ENCODE results near the gene SPATA6. TPM values are rescaled to one million over a fixed set of nuclear protein-coding genes. Genes with fewer than 3 reads are reported as not detected.

SPATA6 gene
- total and polyA plus RNA-seq, 2 experiments from 2014 or later = 10.6 to 13.3 TPM

DNA sequence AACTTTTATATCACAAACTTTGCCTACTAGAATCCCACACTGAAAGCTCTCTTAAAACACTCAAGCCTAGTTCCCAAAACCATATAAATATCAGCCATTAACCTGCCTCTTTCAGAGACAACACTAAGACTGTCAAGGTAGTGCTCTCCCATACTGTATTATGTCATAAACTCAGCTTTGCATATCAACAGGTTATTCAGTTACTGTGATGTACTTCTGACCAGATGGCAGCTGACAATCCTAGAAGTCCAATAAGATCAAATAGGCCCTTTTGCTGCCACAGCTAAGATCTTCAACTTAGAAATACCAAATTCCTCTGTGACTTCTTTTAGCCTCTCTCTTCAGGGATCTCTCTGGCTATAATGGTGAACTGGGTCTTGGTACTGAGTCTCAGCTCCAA, 97.2 kb downstream of the SPATA6 start:
- Histone ChIP-seq H3F3A (replicated peaks; ENCODE audit: low read depth) (no peaks in the 10 kb centered on the region), H3K9me2 (ENCODE audit: insufficient read depth) (peaks cover 4% of the 10 kb centered on the region; the same call in 1 of the 2 replicates), H3K4me3 (no peak overlapping the region), H3K4me2 (no peak overlapping the region), H3K36me3 (ENCODE audit: insufficient read depth) (peaks cover 18% of the 10 kb centered on the region), H3K79me2 (replicated peaks; ENCODE audit: insufficient read depth) (no peaks in the 10 kb centered on the region), H3K27me3 (ENCODE audit: insufficient read depth) (no peaks in the 10 kb centered on the region), H3K4me1 (ENCODE audit: insufficient read depth) (no peaks in the 10 kb centered on the region), H4K20me1 (replicated peaks; ENCODE audit: insufficient read depth) (no peaks in the 10 kb centered on the region), H3K27ac (ENCODE audit: low read depth) (no peak overlapping the region), H2AFZ (no peak overlapping the region)
- ATAC-seq (no peak), DNase-seq (ENCODE audit: low spot score) (no peak)
- Mint-ChIP-seq H3K27ac (no peak overlapping the region), H3K4me3 (no peak overlapping the region), H3K9me3 (peaks cover 38% of the 10 kb centered on the region), H3K4me1 (no peaks in the 10 kb centered on the region), H3K27me3 (ENCODE audit: insufficient read depth, low read depth, poor library complexity) (no peaks in the 10 kb centered on the region), H3K36me3 (ENCODE audit: low read depth) (peaks cover 53% of the 10 kb centered on the region)
- TF ChIP-seq JUNB (IDR thresholded peaks at IDR 0.05; ENCODE audit: unreplicated experiment) (no peak), ZNF331 (CRISPR knock-in tag; IDR thresholded peaks at IDR 0.05; ENCODE audit: low read depth) (no peak), NANOG (IDR thresholded peaks at IDR 0.05; ENCODE audit: borderline replicate concordance) (no peak)
- TF ChIP-seq, protein P1, sequence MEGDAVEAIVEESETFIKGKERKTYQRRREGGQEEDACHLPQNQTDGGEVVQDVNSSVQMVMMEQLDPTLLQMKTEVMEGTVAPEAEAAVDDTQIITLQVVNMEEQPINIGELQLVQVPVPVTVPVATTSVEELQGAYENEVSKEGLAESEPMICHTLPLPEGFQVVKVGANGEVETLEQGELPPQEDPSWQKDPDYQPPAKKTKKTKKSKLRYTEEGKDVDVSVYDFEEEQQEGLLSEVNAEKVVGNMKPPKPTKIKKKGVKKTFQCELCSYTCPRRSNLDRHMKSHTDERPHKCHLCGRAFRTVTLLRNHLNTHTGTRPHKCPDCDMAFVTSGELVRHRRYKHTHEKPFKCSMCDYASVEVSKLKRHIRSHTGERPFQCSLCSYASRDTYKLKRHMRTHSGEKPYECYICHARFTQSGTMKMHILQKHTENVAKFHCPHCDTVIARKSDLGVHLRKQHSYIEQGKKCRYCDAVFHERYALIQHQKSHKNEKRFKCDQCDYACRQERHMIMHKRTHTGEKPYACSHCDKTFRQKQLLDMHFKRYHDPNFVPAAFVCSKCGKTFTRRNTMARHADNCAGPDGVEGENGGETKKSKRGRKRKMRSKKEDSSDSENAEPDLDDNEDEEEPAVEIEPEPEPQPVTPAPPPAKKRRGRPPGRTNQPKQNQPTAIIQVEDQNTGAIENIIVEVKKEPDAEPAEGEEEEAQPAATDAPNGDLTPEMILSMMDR (conservative IDR thresholded peaks at IDR 0.05; ENCODE audit: low read depth in 2 of 2) = no peak
- TF ChIP-seq, protein P2, sequence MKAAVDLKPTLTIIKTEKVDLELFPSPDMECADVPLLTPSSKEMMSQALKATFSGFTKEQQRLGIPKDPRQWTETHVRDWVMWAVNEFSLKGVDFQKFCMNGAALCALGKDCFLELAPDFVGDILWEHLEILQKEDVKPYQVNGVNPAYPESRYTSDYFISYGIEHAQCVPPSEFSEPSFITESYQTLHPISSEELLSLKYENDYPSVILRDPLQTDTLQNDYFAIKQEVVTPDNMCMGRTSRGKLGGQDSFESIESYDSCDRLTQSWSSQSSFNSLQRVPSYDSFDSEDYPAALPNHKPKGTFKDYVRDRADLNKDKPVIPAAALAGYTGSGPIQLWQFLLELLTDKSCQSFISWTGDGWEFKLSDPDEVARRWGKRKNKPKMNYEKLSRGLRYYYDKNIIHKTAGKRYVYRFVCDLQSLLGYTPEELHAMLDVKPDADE (IDR thresholded peaks at IDR 0.05) = no peak

DNA sequence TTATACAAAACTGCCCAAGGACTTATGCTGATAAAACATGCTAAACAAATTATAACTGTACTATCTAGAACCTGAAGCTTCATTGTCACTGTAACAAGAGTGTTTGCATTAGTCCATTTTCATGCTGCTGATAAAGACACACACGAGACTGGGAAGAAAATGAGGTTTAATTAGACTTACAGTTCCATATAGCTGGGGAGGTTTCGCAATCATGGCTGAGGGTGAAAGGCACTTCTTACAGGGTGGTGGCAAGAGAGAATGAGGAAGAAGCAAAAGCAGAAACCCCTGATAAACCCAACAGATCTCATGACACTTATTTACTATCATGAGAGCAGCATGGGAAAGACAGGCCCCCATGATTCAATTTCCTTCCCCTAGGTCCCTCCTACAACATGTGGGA, 100.4 kb downstream of the SPATA6 start:
- no peaks in the 10 kb centered on the region for H3K79me2 ChIP-seq (replicated peaks; ENCODE audit: insufficient read depth)
- Mint-ChIP-seq H3K27ac (no peak overlapping the region), H3K9me3 (peaks cover 64% of the 10 kb centered on the region), H3K4me1 (no peaks in the 10 kb centered on the region), H3K36me3 (ENCODE audit: low read depth) (peaks cover 63% of the 10 kb centered on the region), H3K27me3 (ENCODE audit: insufficient read depth, low read depth, poor library complexity) (peaks cover 2% of the 10 kb centered on the region), H3K4me3 (no peak overlapping the region)
- no peak overlapping the region for H3K27ac ChIP-seq (ENCODE audit: low read depth)
- no peaks in the 10 kb centered on the region for H3K4me1 ChIP-seq (ENCODE audit: insufficient read depth)
- DNase-seq (ENCODE audit: low spot score) (peak; percentile 1), ATAC-seq (no peak)
- no peak overlapping the region for H2AFZ ChIP-seq
- H4K20me1 ChIP-seq (replicated peaks; ENCODE audit: insufficient read depth) = no peaks in the 10 kb centered on the region
- H3F3A ChIP-seq (replicated peaks; ENCODE audit: low read depth) = no peaks in the 10 kb centered on the region
- no peak overlapping the region for H3K4me2 ChIP-seq
- peaks cover 24% of the 10 kb centered on the region for H3K36me3 ChIP-seq (ENCODE audit: insufficient read depth)
- H3K9me2 ChIP-seq (ENCODE audit: insufficient read depth) = no peaks in the 10 kb centered on the region
- H3K27me3 ChIP-seq (ENCODE audit: insufficient read depth) = no peaks in the 10 kb centered on the region
- no peak overlapping the region for H3K4me3 ChIP-seq
- TF ChIP-seq, protein P3, sequence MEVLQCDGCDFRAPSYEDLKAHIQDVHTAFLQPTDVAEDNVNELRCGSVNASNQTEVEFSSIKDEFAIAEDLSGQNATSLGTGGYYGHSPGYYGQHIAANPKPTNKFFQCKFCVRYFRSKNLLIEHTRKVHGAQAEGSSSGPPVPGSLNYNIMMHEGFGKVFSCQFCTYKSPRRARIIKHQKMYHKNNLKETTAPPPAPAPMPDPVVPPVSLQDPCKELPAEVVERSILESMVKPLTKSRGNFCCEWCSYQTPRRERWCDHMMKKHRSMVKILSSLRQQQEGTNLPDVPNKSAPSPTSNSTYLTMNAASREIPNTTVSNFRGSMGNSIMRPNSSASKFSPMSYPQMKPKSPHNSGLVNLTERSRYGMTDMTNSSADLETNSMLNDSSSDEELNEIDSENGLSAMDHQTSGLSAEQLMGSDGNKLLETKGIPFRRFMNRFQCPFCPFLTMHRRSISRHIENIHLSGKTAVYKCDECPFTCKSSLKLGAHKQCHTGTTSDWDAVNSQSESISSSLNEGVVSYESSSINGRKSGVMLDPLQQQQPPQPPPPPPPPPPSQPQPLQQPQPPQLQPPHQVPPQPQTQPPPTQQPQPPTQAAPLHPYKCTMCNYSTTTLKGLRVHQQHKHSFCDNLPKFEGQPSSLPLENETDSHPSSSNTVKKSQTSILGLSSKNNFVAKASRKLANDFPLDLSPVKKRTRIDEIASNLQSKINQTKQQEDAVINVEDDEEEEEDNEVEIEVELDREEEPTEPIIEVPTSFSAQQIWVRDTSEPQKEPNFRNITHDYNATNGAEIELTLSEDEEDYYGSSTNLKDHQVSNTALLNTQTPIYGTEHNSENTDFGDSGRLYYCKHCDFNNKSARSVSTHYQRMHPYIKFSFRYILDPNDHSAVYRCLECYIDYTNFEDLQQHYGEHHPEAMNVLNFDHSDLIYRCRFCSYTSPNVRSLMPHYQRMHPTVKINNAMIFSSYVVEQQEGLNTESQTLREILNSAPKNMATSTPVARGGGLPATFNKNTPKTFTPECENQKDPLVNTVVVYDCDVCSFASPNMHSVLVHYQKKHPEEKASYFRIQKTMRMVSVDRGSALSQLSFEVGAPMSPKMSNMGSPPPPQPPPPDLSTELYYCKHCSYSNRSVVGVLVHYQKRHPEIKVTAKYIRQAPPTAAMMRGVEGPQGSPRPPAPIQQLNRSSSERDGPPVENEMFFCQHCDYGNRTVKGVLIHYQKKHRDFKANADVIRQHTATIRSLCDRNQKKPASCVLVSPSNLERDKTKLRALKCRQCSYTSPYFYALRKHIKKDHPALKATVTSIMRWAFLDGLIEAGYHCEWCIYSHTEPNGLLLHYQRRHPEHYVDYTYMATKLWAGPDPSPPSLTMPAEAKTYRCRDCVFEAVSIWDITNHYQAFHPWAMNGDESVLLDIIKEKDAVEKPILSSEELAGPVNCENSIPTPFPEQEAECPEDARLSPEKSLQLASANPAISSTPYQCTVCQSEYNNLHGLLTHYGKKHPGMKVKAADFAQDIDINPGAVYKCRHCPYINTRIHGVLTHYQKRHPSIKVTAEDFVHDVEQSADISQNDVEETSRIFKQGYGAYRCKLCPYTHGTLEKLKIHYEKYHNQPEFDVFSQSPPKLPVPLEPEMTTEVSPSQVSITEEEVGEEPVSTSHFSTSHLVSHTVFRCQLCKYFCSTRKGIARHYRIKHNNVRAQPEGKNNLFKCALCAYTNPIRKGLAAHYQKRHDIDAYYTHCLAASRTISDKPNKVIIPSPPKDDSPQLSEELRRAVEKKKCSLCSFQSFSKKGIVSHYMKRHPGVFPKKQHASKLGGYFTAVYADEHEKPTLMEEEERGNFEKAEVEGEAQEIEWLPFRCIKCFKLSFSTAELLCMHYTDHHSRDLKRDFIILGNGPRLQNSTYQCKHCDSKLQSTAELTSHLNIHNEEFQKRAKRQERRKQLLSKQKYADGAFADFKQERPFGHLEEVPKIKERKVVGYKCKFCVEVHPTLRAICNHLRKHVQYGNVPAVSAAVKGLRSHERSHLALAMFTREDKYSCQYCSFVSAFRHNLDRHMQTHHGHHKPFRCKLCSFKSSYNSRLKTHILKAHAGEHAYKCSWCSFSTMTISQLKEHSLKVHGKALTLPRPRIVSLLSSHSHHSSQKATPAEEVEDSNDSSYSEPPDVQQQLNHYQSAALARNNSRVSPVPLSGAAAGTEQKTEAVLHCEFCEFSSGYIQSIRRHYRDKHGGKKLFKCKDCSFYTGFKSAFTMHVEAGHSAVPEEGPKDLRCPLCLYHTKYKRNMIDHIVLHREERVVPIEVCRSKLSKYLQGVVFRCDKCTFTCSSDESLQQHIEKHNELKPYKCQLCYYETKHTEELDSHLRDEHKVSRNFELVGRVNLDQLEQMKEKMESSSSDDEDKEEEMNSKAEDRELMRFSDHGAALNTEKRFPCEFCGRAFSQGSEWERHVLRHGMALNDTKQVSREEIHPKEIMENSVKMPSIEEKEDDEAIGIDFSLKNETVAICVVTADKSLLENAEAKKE (CRISPR knock-in tag; IDR thresholded peaks at IDR 0.05) = no peak
- TF ChIP-seq EZH2 (IDR thresholded peaks at IDR 0.05; ENCODE audit: low read depth, unreplicated experiment) = no peak
- TF ChIP-seq ZNF114 (CRISPR knock-in tag; IDR thresholded peaks at IDR 0.05) = no peak
- TF ChIP-seq JUNB (IDR thresholded peaks at IDR 0.05; ENCODE audit: unreplicated experiment) = no peak
- no peak for TF ChIP-seq STAT1 (IDR thresholded peaks at IDR 0.05; ENCODE audit: unreplicated experiment)
- no peak for TF ChIP-seq POLR2AphosphoS5 (IDR thresholded peaks at IDR 0.05; ENCODE audit: low read depth)
